Amygdala (tissue), 56 donors: Measurements from ENCODE around the gene WRAP73.

ENCODE experiments used
- DNase-seq, 56 donors: peaks; one replicate each; lab custom pipeline; 2025; lab: John Stamatoyannopoulos, UW

WRAP73 gene

GRCh38 chr1:3617806-3618345 is 32.0 kb downstream of the WRAP73 start:
- no peak for DNase-seq

- no peak for DNase-seq
Observed at GRCh38 chr1:3616861-3617260, 33.0 kb downstream of the WRAP73 start.

- DNase-seq: peak in 1 of 56 donors; percentile 25
Observed at GRCh38 chr1:3614755-3615742, 34.9 kb downstream of the WRAP73 start.

- no peak for DNase-seq
Observed at GRCh38 chr1:3612123-3612522, 37.8 kb downstream of the WRAP73 start.

- peak in 10 of 56 donors; percentile 18 to 78 (median 30) for DNase-seq
Observed at GRCh38 chr1:3611170-3612019, 38.5 kb downstream of the WRAP73 start, which contains the start of gene MEGF6. MEGF6 (minus strand) TSS chr1:3611508; CDS start chr1:3611268, 240 bp downstream.

- no peak for DNase-seq
Observed at GRCh38 chr1:3610527-3611169, 39.3 kb downstream of the WRAP73 start.

- DNase-seq: no peak
Observed at GRCh38 chr1:3609769-3610526, 40.0 kb downstream of the WRAP73 start.

- no peak for DNase-seq
Observed at GRCh38 chr1:3609016-3609768, 40.7 kb downstream of the WRAP73 start.

GRCh38 chr1:3608154-3608553 is 41.7 kb downstream of the WRAP73 start:
- DNase-seq: no peak

GRCh38 chr1:3607703-3608065 is 42.2 kb downstream of the WRAP73 start:
- peak in 1 of 56 donors; percentile 20 for DNase-seq

GRCh38 chr1:3606779-3607702 is 42.9 kb downstream of the WRAP73 start:
- DNase-seq: no peak

GRCh38 chr1:3604997-3605823 is 44.7 kb downstream of the WRAP73 start:
- no peak for DNase-seq

GRCh38 chr1:3604468-3604974 is 45.4 kb downstream of the WRAP73 start:
- no peak for DNase-seq

- no peak for DNase-seq
Observed at GRCh38 chr1:3603571-3604467, 46.1 kb downstream of the WRAP73 start.

GRCh38 chr1:3603156-3603555 is 46.7 kb downstream of the WRAP73 start:
- DNase-seq: no peak

- no peak for DNase-seq
Observed at GRCh38 chr1:3602375-3602774, 47.5 kb downstream of the WRAP73 start.
